Esophagus muscularis mucosa (tissue), 3 donors: ENCODE measurements around the gene GCNT3.

ENCODE experiments used
- CTCF ChIP-seq, 3 experiments: fragments of 200-600 bp in 2 of 3; fragments of 450-650 bp in 1 of 3; sonication (generic) in 2 of 3; IDR thresholded peaks; one replicate each; pipeline ENCODE4 v1.5.1; 2017 to 2019; ENCODE audit warnings: antibody characterized with exemption in 3 of 3, mild to moderate bottlenecking in 2 of 3, moderate library complexity in 1 of 3
- POLR2A ChIP-seq: fragments of 450-650 bp; IDR thresholded peaks from one replicate; pipeline ENCODE4 v1.6.1; 2017; ENCODE audit warnings: antibody characterized with exemption, moderate library complexity, mild to moderate bottlenecking, low read depth
- POLR2AphosphoS5 ChIP-seq, 2 donors: sonication (generic); formaldehyde crosslinking; IDR thresholded peaks; one replicate each; pipeline ENCODE4 v1.6.1; 2017; ENCODE audit warnings: antibody characterized with exemption in 2 of 2

- TF ChIP-seq POLR2A, result no peak
- TF ChIP-seq POLR2AphosphoS5 (IDR thresholded peaks at IDR 0.05), result no peak
- no peak for TF ChIP-seq CTCF (IDR thresholded peaks at IDR 0.05)
Measured at GRCh38 chr15:59654046-59654445, 42.5 kb downstream of the GCNT3 start.
